Measurements from ENCODE around the gene POU3F1. TPM values are rescaled to one million over a fixed set of nuclear protein-coding genes. Genes with fewer than 3 reads are reported as not detected.

Gene POU3F1
- total RNA-seq, 1 donor from 2014 or later, result 2.8 TPM

GRCh38 chr1:37997256-37998088 is 49.1 kb downstream of the POU3F1 start:
- no peaks in the 10 kb centered on the region for H3K9me3 Mint-ChIP-seq
- no peaks in the 10 kb centered on the region for H3K36me3 Mint-ChIP-seq
- DNase-seq (ENCODE audit: extremely low spot score, unreplicated experiment), result no peak
- no peak overlapping the region for H3K4me3 Mint-ChIP-seq
- TF ChIP-seq, protein P1, sequence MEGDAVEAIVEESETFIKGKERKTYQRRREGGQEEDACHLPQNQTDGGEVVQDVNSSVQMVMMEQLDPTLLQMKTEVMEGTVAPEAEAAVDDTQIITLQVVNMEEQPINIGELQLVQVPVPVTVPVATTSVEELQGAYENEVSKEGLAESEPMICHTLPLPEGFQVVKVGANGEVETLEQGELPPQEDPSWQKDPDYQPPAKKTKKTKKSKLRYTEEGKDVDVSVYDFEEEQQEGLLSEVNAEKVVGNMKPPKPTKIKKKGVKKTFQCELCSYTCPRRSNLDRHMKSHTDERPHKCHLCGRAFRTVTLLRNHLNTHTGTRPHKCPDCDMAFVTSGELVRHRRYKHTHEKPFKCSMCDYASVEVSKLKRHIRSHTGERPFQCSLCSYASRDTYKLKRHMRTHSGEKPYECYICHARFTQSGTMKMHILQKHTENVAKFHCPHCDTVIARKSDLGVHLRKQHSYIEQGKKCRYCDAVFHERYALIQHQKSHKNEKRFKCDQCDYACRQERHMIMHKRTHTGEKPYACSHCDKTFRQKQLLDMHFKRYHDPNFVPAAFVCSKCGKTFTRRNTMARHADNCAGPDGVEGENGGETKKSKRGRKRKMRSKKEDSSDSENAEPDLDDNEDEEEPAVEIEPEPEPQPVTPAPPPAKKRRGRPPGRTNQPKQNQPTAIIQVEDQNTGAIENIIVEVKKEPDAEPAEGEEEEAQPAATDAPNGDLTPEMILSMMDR (conservative IDR thresholded peaks at IDR 0.05), result no peak
- no peaks in the 10 kb centered on the region for H3K27me3 Mint-ChIP-seq
- H3K4me1 Mint-ChIP-seq (ENCODE audit: unreplicated experiment), result peaks cover 23% of the 10 kb centered on the region
- H3K27ac Mint-ChIP-seq, result no peak overlapping the region

GRCh38 chr1:37995751-37996345 is 50.7 kb downstream of the POU3F1 start:
- peak overlapping the region; percentile 80 for H3K4me3 Mint-ChIP-seq
- H3K9me3 Mint-ChIP-seq, result no peaks in the 10 kb centered on the region
- no peaks in the 10 kb centered on the region for H3K36me3 Mint-ChIP-seq
- no peak for DNase-seq (ENCODE audit: extremely low spot score, unreplicated experiment)
- no peak overlapping the region for H3K27ac Mint-ChIP-seq
- TF ChIP-seq, protein P1 (conservative IDR thresholded peaks at IDR 0.05), result no peak
- H3K4me1 Mint-ChIP-seq (ENCODE audit: unreplicated experiment), result peaks cover 23% of the 10 kb centered on the region
- no peaks in the 10 kb centered on the region for H3K27me3 Mint-ChIP-seq

GRCh38 chr1:37994886-37995566 is 51.6 kb downstream of the POU3F1 start:
- TF ChIP-seq, protein P1 (conservative IDR thresholded peaks at IDR 0.05), result no peak
- Mint-ChIP-seq H3K4me3 (peak overlapping the region; percentile 63), H3K27ac (peak overlapping the region; percentile 51), H3K27me3 (no peaks in the 10 kb centered on the region), H3K36me3 (peaks cover 1% of the 10 kb centered on the region), H3K9me3 (no peaks in the 10 kb centered on the region), H3K4me1 (ENCODE audit: unreplicated experiment) (peaks cover 20% of the 10 kb centered on the region)
- DNase-seq (ENCODE audit: extremely low spot score, unreplicated experiment), result no peak

Small RNAs within 50 kb of the gene (microRNA-seq; reads per million reads assigned to microRNA genes)
- gene MIR3659, result 3.9 reads per million, percentile 13 among the genes with 10 or more reads in this experiment

Other genes with a start within 250 kb of the POU3F1 start
- 38.9 and 49.6 TPM in 2 replicates for gene C1orf122, start 239.0 kb downstream of the POU3F1 start, total RNA-seq (ENCODE audit: low replicate concordance)
- gene YRDC, start 238.6 kb downstream of the POU3F1 start, total RNA-seq (ENCODE audit: low replicate concordance), result 12.7 and 19.2 TPM in 2 replicates
- gene MTF1, start 187.2 kb downstream of the POU3F1 start, total RNA-seq (ENCODE audit: low replicate concordance), result 20.5 and 20.7 TPM in 2 replicates
- 16.1 and 19.3 TPM in 2 replicates for gene INPP5B, start 99.7 kb downstream of the POU3F1 start, total RNA-seq (ENCODE audit: low replicate concordance)
- 56.1 and 86.5 TPM in 2 replicates for gene SF3A3, start 56.8 kb downstream of the POU3F1 start, total RNA-seq (ENCODE audit: low replicate concordance)
- gene FHL3, start 41.3 kb downstream of the POU3F1 start, total RNA-seq (ENCODE audit: low replicate concordance), result 7.0 and 25.1 TPM in 2 replicates
- gene UTP11, start 34.1 kb downstream of the POU3F1 start, total RNA-seq (ENCODE audit: low replicate concordance), result 22.7 and 33.1 TPM in 2 replicates

All from type B pancreatic cell (in vitro differentiated cells).